Tibial nerve (tissue), 4 donors: Measurements from ENCODE around the gene USE1. TPM values are rescaled to one million over a fixed set of nuclear protein-coding genes. Genes with fewer than 3 reads are reported as not detected.
A peak's percentile ranks its signal among the peaks of the same experiment; 100 is the strongest.

Source experiments
- DNase-seq, 2 donors: peaks; one replicate each; pipeline ENCODE4 v3.0.0-alpha.2; 2019; ENCODE audit warnings: low spot score in 2 of 2
- H3K27ac ChIP-seq, 4 donors: fragments of 200-600 bp; sonication (generic) in 3 of 4; one replicate each; pipeline ENCODE4 v1.5.1; 2017 to 2019; ENCODE audit warnings: mild to moderate bottlenecking in 1 of 4
- H3K27me3 ChIP-seq, 2 donors: fragments of 200-600 bp; sonication (generic) in 1 of 2; one replicate each; pipeline versions ENCODE4 v1.5.1 to v1.6.0; 2017 to 2019
- H3K36me3 ChIP-seq, 3 donors: fragments of 200-600 bp; sonication (generic); one replicate each; pipeline ENCODE4 v1.5.1; 2018 to 2019
- H3K4me1 ChIP-seq, 4 donors: fragments of 200-600 bp; sonication (generic) in 3 of 4; one replicate each; pipeline ENCODE4 v1.5.1; 2017 to 2019
- H3K4me3 ChIP-seq, 4 donors: fragments of 200-600 bp; sonication (generic) in 3 of 4; one replicate each; pipeline ENCODE4 v1.5.1; 2017 to 2019; ENCODE audit warnings: mild to moderate bottlenecking in 1 of 4, moderate library complexity in 1 of 4
- H3K9me3 ChIP-seq, 4 donors: fragments of 200-600 bp; sonication (generic) in 3 of 4; one replicate each; pipeline ENCODE4 v1.5.1; 2017 to 2019
- CTCF ChIP-seq, 5 experiments: fragments of 200-600 bp in 3 of 5; fragments of 450-650 bp in 2 of 5; sonication (generic) in 3 of 5; IDR thresholded peaks; one replicate each; pipeline ENCODE4 v1.5.1; 2016 to 2019; ENCODE audit warnings: antibody characterized with exemption in 5 of 5, mild to moderate bottlenecking in 3 of 5, moderate library complexity in 2 of 5
- EP300 ChIP-seq, 2 donors: sonication (generic); formaldehyde crosslinking; IDR thresholded peaks; one replicate each; pipeline ENCODE4 v1.6.1; 2017; ENCODE audit warnings: antibody characterized with exemption in 2 of 2, mild to moderate bottlenecking in 1 of 2
- POLR2A ChIP-seq, 2 donors: fragments of 450-650 bp; IDR thresholded peaks; one replicate each; pipeline ENCODE4 v1.6.1; 2017; ENCODE audit warnings: antibody characterized with exemption in 2 of 2, mild to moderate bottlenecking in 2 of 2, moderate library complexity in 2 of 2
- WGBS, 2 donors: methylation state at CpG; one replicate each; pipeline ENCODE4 v1.1.5; 2018; 5-methylcytosine and 5-hydroxymethylcytosine counted together
- total RNA-seq, 4 donors: library from RNA; depleted of rRNA; stranded (reverse); fragments of >200 nt; gene quantifications; one replicate each; pipeline ENCODE4 v1.1.0, GENCODE V29; 2016

Gene USE1
- total RNA-seq, 4 donors from 2014 or later, result 17.4 to 50.0 (median 28.0) TPM

GRCh38 chr19:17259934-17260333 lies 44.8 kb downstream of the USE1 start:
- no peak for DNase-seq
- Histone ChIP-seq H3K27ac (no peak overlapping the region), H3K4me3 (no peak overlapping the region), H3K27me3 (no peaks in the 10 kb centered on the region), H3K4me1 (peaks cover 0 to 2% (median 0%) of the 10 kb centered on the region in 4 donors), H3K36me3 (no peaks in the 10 kb centered on the region), H3K9me3 (peaks cover 0 to 16% (median 0%) of the 10 kb centered on the region in 4 donors)
- TF ChIP-seq CTCF (IDR thresholded peaks at IDR 0.05) (no peak), EP300 (IDR thresholded peaks at IDR 0.05) (no peak), POLR2A (IDR thresholded peaks at IDR 0.05) (no peak)
- 67% methylated on average over 1 of the region's 1 CpG; no CpG with 5 or more reads in 1 of the 2 donors for WGBS, 2 donors

GRCh38 chr19:17260842-17261325 lies 45.7 kb downstream of the USE1 start:
- H3K4me1 ChIP-seq, result peaks cover 0 to 2% (median 0%) of the 10 kb centered on the region in 4 donors
- 25% methylated on average over 15 of the region's 15 CpGs for WGBS, 2 donors
- H3K27ac ChIP-seq, result no peak overlapping the region
- peaks cover 0 to 16% (median 0%) of the 10 kb centered on the region in 4 donors for H3K9me3 ChIP-seq
- no peaks in the 10 kb centered on the region for H3K27me3 ChIP-seq
- no peak overlapping the region for H3K4me3 ChIP-seq
- no peaks in the 10 kb centered on the region for H3K36me3 ChIP-seq
- TF ChIP-seq EP300 (IDR thresholded peaks at IDR 0.05) (no peak), CTCF (IDR thresholded peaks at IDR 0.05) (peak; percentile 77 to 87 (median 80)), POLR2A (IDR thresholded peaks at IDR 0.05) (no peak)
- peak; percentile 43 to 64 for DNase-seq

- H3K27ac ChIP-seq, result no peak overlapping the region
- H3K4me3 ChIP-seq, result peak overlapping the region in 1 of 4 donors; percentile 4
- peaks cover 0 to 16% (median 0%) of the 10 kb centered on the region in 4 donors for H3K9me3 ChIP-seq
- no peaks in the 10 kb centered on the region for H3K27me3 ChIP-seq
- WGBS, 2 donors, result 60 to 68% methylated on average over 14 to 16 of the region's 16 CpGs
- no peak for DNase-seq
- H3K4me1 ChIP-seq, result peaks cover 0 to 7% (median 0%) of the 10 kb centered on the region in 4 donors
- TF ChIP-seq CTCF (IDR thresholded peaks at IDR 0.05) (no peak), EP300 (IDR thresholded peaks at IDR 0.05) (no peak), POLR2A (IDR thresholded peaks at IDR 0.05) (no peak)
- H3K36me3 ChIP-seq, result no peaks in the 10 kb centered on the region
Measured at GRCh38 chr19:17262557-17262956, 47.4 kb downstream of the USE1 start.

- peak overlapping the region in 1 of 4 donors; percentile 67 for H3K27ac ChIP-seq
- 77 to 80% methylated on average over 14 to 23 of the region's 23 CpGs for WGBS, 2 donors
Measured at GRCh38 chr19:17263712-17264640, 48.8 kb downstream of the USE1 start.

More at GRCh38 chr19:17263712-17264640, 48.8 kb downstream of the USE1 start:
- DNase-seq, result no peak
- peaks cover 0 to 21% (median 6%) of the 10 kb centered on the region in 4 donors for H3K4me1 ChIP-seq
- H3K27me3 ChIP-seq, result no peaks in the 10 kb centered on the region
- H3K4me3 ChIP-seq, result peak overlapping the region in 1 of 4 donors; percentile 35
- H3K36me3 ChIP-seq, result peaks cover 0 to 4% (median 0%) of the 10 kb centered on the region in 3 donors
- H3K9me3 ChIP-seq, result peaks cover 0 to 12% (median 0%) of the 10 kb centered on the region in 4 donors
- TF ChIP-seq POLR2A (IDR thresholded peaks at IDR 0.05), result no peak
- no peak for TF ChIP-seq CTCF (IDR thresholded peaks at IDR 0.05)
- TF ChIP-seq EP300 (IDR thresholded peaks at IDR 0.05), result no peak
